CD4-positive, alpha-beta T cell (primary cell): Measurements from ENCODE around the gene AGBL4. TPM values are rescaled to one million over a fixed set of nuclear protein-coding genes. Genes with fewer than 3 reads are reported as not detected.

Source experiments
- ATAC-seq: fragments of 200-7000 bp; cut with Tn5 transposase; one replicate; pipeline ENCODE4 v1.10.0; 2022; ENCODE audit warnings: mild to moderate bottlenecking; ENCODE audit not compliant: poor library complexity
- CTCF ChIA-PET: fragments of 350-600 bp; sonication (Branson Sonifier 250); formaldehyde crosslinking; loops from one replicate; lab custom pipeline; 2021; ENCODE audit warnings: antibody characterized with exemption, inconsistent platforms; lab: Charles Lee
- POLR2A ChIA-PET: fragments of 350-600 bp; sonication (Branson Sonifier 250); formaldehyde crosslinking; loops from one replicate; lab custom pipeline; 2021; ENCODE audit warnings: antibody characterized with exemption, inconsistent platforms; lab: Charles Lee
- DNase-seq, 14 experiments: peaks; one replicate each; pipeline ENCODE4 v3.0.0-alpha.2; 2013 to 2020; ENCODE audit warnings: mixed read lengths in 2 of 14
- H3K27ac ChIP-seq, 2 donors: one replicate each; pipeline versions ENCODE4 v1.5.1 to v1.7.0; 2013; ENCODE audit warnings: low read length in 2 of 2, low read depth in 1 of 2, mild to moderate bottlenecking in 1 of 2
- H3K27me3 ChIP-seq, 2 experiments: 1 replicate in 1 of 2; 2 replicates in 1 of 2; pipeline versions ENCODE4 v1.6.1 to v1.7.0; 2013; ENCODE audit warnings: low read length in 2 of 2, control low read depth in 1 of 2, mild to moderate bottlenecking in 1 of 2, moderate library complexity in 1 of 2; ENCODE audit not compliant: insufficient read depth in 2 of 2, control insufficient read depth in 1 of 2
- H3K36me3 ChIP-seq: one replicate; pipeline ENCODE4 v1.6.1; 2013; ENCODE audit warnings: low read length, control low read depth; ENCODE audit not compliant: insufficient read depth
- H3K4me1 ChIP-seq: one replicate; pipeline ENCODE4 v1.6.1; 2013; ENCODE audit warnings: low read length, control low read depth; ENCODE audit not compliant: insufficient read depth
- H3K4me3 ChIP-seq: one replicate; pipeline ENCODE4 v1.5.1; 2013; ENCODE audit warnings: mild to moderate bottlenecking, low read length, moderate library complexity
- H3K9me3 ChIP-seq, 2 experiments: 1 replicate in 1 of 2; 2 replicates in 1 of 2; pipeline versions ENCODE4 v1.6.1 to v1.7.0; 2013; ENCODE audit warnings: low read length in 2 of 2, mild to moderate bottlenecking in 2 of 2, control low read depth in 1 of 2, moderate library complexity in 1 of 2; ENCODE audit not compliant: control insufficient read depth in 1 of 2, insufficient read depth in 1 of 2
- H3K27ac Mint-ChIP-seq: one replicate; pipeline ENCODE4 v1.8.0; 2020; ENCODE audit warnings: mixed read lengths
- H3K27me3 Mint-ChIP-seq: one replicate; pipeline ENCODE4 v1.8.0; 2021; ENCODE audit warnings: mixed read lengths
- H3K36me3 Mint-ChIP-seq: one replicate; pipeline ENCODE4 v1.8.0; 2021; ENCODE audit warnings: low read depth, mixed read lengths
- H3K4me1 Mint-ChIP-seq: one replicate; pipeline ENCODE4 v1.8.0; 2021; ENCODE audit warnings: low read depth, mixed read lengths
- H3K4me3 Mint-ChIP-seq: one replicate; pipeline ENCODE4 v1.8.0; 2020; ENCODE audit warnings: mild to moderate bottlenecking, mixed read lengths
- H3K9me3 Mint-ChIP-seq: one replicate; pipeline ENCODE4 v1.8.0; 2020; ENCODE audit warnings: mixed read lengths
- CTCF ChIP-seq: fragments of 200-600 bp; IDR thresholded peaks from one replicate; pipeline ENCODE4 v1.8.0; 2022; ENCODE audit warnings: antibody characterized with exemption, mild to moderate bottlenecking
- intact Hi-C, 2 experiments: fragments of 100-400 bp; cut with DNase I in 1 of 2; cut with micrococcal nuclease in 1 of 2; formaldehyde crosslinking; loops; one replicate each; pipeline versions ENCODE4 v1.15.1 to v1.9.0; 2023 to 2025; cut with DNase I, micrococcal nuclease
- total RNA-seq, 174 experiments: library from RNA in 2 of 174; stranded (reverse) in 2 of 174; gene quantifications; one replicate each; pipeline ENCODE4 v1.2.3 and lab custom pipeline; 2021 to 2026

Gene AGBL4
- total RNA-seq, 2 experiments from 2014 or later: 0.11 TPM; not detected in 1

- Histone ChIP-seq H3K4me3 (no peak overlapping the region), H3K27ac (no peak overlapping the region), H3K4me1 (no peaks in the 10 kb centered on the region), H3K27me3 (no peaks in the 10 kb centered on the region), H3K36me3 (no peaks in the 10 kb centered on the region), H3K9me3 (no peaks in the 10 kb centered on the region)
- CTCF ChIA-PET: no interaction called here
- Mint-ChIP-seq H3K4me3 (no peak overlapping the region), H3K27ac (no peak overlapping the region), H3K9me3 (no peaks in the 10 kb centered on the region), H3K4me1 (no peaks in the 10 kb centered on the region), H3K27me3 (no peaks in the 10 kb centered on the region), H3K36me3 (no peaks in the 10 kb centered on the region)
- DNase-seq (no peak), ATAC-seq (no peak)
- intact Hi-C loops: no loop called here
- TF ChIP-seq CTCF: no peak
- POLR2A ChIA-PET: no interaction called here
These were observed 972.1 kb downstream of the AGBL4 start for GRCh38 chr1:49051647-49052046.

GRCh38 chr1:49050041-49050440 lies 973.7 kb downstream of the AGBL4 start:
- no peaks in the 10 kb centered on the region for H3K36me3 ChIP-seq
- intact Hi-C loops: no loop called here
- POLR2A ChIA-PET: no interaction called here
- no peak for DNase-seq
- CTCF ChIA-PET: no interaction called here
- H3K9me3 ChIP-seq: no peaks in the 10 kb centered on the region
- Mint-ChIP-seq H3K9me3 (no peaks in the 10 kb centered on the region), H3K36me3 (no peaks in the 10 kb centered on the region), H3K27me3 (no peaks in the 10 kb centered on the region), H3K4me1 (no peaks in the 10 kb centered on the region), H3K27ac (no peak overlapping the region), H3K4me3 (no peak overlapping the region)
- H3K4me3 ChIP-seq: no peak overlapping the region
- H3K27me3 ChIP-seq: no peaks in the 10 kb centered on the region
- ATAC-seq: no peak
- no peaks in the 10 kb centered on the region for H3K4me1 ChIP-seq
- no peak for TF ChIP-seq CTCF
- no peak overlapping the region for H3K27ac ChIP-seq

DNA sequence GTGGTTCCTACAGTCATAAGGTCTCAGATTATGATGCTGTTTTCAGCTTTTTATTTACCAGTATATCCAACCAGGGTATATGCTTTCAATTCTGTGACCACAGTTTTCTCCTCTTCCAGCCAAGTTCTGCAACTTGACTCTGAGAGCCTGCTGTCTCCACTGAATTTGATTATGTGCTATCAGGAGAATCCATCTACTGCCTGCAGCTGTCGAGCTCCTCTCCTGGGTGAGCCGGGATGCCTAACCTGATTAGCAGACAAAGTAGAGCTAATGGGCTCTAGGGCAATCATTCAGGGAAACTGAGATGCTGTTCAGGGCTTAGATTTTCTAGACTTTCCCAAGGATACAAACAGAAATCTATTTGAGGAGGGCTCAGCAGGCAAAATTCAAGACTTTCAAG lies 975.6 kb downstream of the AGBL4 start:
- H3K27me3 ChIP-seq: no peaks in the 10 kb centered on the region
- no peaks in the 10 kb centered on the region for H3K27me3 Mint-ChIP-seq
- H3K4me1 ChIP-seq: no peaks in the 10 kb centered on the region
- no peaks in the 10 kb centered on the region for H3K4me1 Mint-ChIP-seq
- ChIA-PET CTCF (no interaction called here), POLR2A (no interaction called here)
- H3K36me3 ChIP-seq: no peaks in the 10 kb centered on the region
- intact Hi-C loops: no loop called here
- ATAC-seq (no peak), DNase-seq (no peak)
- TF ChIP-seq CTCF: no peak
- no peak overlapping the region for H3K4me3 Mint-ChIP-seq
- H3K36me3 Mint-ChIP-seq: no peaks in the 10 kb centered on the region
- H3K4me3 ChIP-seq: no peak overlapping the region
- H3K9me3 ChIP-seq: no peaks in the 10 kb centered on the region
- H3K27ac Mint-ChIP-seq: no peak overlapping the region
- no peaks in the 10 kb centered on the region for H3K9me3 Mint-ChIP-seq
- no peak overlapping the region for H3K27ac ChIP-seq
